Coronary artery (tissue), 2 donors: ENCODE results near the gene CABP4.
A peak's percentile ranks its signal among the peaks of the same experiment; 100 is the strongest.

Source experiments
- DNase-seq: peaks from one replicate; pipeline ENCODE4 v3.0.0-alpha.2; 2017; ENCODE audit warnings: low spot score
- H3K27ac ChIP-seq, 2 donors: fragments of 200-600 bp; sonication (generic); one replicate each; pipeline ENCODE4 v1.5.1; 2016 to 2019
- H3K4me3 ChIP-seq: fragments of 200-600 bp; sonication (generic); 2 replicates; pipeline ENCODE4 v1.5.1; 2016; ENCODE audit warnings: mild to moderate bottlenecking, moderate library complexity
- TF ChIP-seq, protein P1 (sequence below): fragments of 200-600 bp; sonication (generic); IDR thresholded peaks from one replicate; pipeline ENCODE4 v1.5.1; 2019; ENCODE audit warnings: antibody characterized with exemption

CABP4 gene

DNA sequence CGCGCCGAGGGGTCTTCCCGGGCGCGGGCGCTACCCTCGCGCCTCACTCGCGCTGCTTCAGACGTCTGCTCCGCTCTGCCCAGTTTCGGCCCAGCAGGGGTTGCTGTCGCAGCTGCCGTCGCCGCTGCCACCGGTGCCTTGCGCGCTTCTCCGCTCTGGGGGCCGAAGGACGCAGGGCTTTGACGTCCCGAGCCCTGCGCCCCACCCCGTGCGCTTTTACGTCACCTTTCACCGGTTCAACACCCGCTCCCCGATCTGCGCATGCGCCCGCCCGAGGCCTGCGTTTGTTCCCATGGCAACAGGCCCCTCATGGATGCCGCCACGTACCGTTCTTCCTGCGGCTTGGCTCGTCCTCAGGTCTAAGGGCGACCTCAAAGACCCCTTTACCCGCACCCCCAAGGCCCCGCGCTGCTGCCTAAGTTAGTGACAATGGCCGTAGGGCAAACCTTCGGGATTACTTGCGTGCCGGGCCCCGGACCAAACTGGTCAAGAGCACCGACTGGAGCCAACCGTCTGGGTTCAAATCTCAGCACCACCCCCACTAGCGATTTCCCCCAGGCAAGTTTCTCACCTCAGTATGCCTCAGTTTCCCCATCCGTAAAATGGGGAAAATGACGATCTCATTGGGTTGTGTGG, 53.5 kb downstream of the CABP4 start:
- TF ChIP-seq, protein P1, sequence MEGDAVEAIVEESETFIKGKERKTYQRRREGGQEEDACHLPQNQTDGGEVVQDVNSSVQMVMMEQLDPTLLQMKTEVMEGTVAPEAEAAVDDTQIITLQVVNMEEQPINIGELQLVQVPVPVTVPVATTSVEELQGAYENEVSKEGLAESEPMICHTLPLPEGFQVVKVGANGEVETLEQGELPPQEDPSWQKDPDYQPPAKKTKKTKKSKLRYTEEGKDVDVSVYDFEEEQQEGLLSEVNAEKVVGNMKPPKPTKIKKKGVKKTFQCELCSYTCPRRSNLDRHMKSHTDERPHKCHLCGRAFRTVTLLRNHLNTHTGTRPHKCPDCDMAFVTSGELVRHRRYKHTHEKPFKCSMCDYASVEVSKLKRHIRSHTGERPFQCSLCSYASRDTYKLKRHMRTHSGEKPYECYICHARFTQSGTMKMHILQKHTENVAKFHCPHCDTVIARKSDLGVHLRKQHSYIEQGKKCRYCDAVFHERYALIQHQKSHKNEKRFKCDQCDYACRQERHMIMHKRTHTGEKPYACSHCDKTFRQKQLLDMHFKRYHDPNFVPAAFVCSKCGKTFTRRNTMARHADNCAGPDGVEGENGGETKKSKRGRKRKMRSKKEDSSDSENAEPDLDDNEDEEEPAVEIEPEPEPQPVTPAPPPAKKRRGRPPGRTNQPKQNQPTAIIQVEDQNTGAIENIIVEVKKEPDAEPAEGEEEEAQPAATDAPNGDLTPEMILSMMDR, result no peak
- peak overlapping the region; percentile 78 for H3K4me3 ChIP-seq
- peak; percentile 97 for DNase-seq

DNA sequence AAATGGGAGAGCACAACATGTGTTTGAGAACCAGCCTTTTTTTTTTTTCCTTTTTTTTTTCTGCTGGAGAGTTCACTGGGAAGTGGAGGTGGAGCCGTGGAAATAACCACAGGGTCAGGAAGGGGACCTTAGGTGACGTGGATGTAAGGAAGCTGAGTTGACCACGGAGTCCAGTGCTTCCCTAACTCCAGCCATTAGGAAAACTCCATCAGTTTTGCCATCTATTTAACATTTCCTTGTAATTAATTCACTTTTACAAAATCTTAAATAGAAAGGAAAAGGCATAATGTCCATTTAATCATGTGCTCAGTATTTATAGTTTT, 54.8 kb downstream of the CABP4 start:
- no peak for DNase-seq
- no peak overlapping the region for H3K27ac ChIP-seq
- TF ChIP-seq, protein P1, result no peak
- no peak overlapping the region for H3K4me3 ChIP-seq

More for the DNA sequence above, 53.5 kb downstream of the CABP4 start:
- peak overlapping the region; percentile 86 to 97 for H3K27ac ChIP-seq
